Spleen (tissue), 11 donors: Measurements from ENCODE around the gene HOXB6. TPM values are rescaled to one million over a fixed set of nuclear protein-coding genes. Genes with fewer than 3 reads are reported as not detected.

Source experiments
- DNase-seq: peaks from one replicate; pipeline ENCODE4 v3.0.0-alpha.2; 2020
- H3K27ac ChIP-seq, 8 donors: fragments of 200-600 bp; sonication (generic) in 7 of 8; 1 replicate in 4 of 8; 2 replicates in 4 of 8; pipeline versions ENCODE4 v1.5.0 to v1.8.0; 2016 to 2021; ENCODE audit warnings: inconsistent platforms in 4 of 8, mild to moderate bottlenecking in 4 of 8, moderate library complexity in 1 of 8
- H3K27me3 ChIP-seq, 7 donors: fragments of 200-600 bp; sonication (generic) in 6 of 7; replicated peaks in 1 of 7; 1 replicate in 4 of 7; 2 replicates in 3 of 7; pipeline versions ENCODE4 v1.5.0 to v1.8.0; 2016 to 2021; ENCODE audit warnings: inconsistent platforms in 3 of 7, mild to moderate bottlenecking in 1 of 7
- H3K36me3 ChIP-seq, 6 donors: fragments of 200-600 bp; sonication (generic) in 5 of 6; 1 replicate in 4 of 6; 2 replicates in 2 of 6; pipeline versions ENCODE4 v1.5.0 to v1.8.0; 2016 to 2021; ENCODE audit warnings: inconsistent platforms in 2 of 6
- H3K4me1 ChIP-seq, 6 donors: fragments of 200-600 bp; sonication (generic) in 5 of 6; 1 replicate in 3 of 6; 2 replicates in 3 of 6; pipeline versions ENCODE4 v1.5.0 to v1.8.0; 2016 to 2021; ENCODE audit warnings: inconsistent platforms in 3 of 6
- H3K4me3 ChIP-seq, 8 donors: fragments of 200-600 bp; sonication (generic) in 7 of 8; 1 replicate in 4 of 8; 2 replicates in 4 of 8; pipeline versions ENCODE4 v1.5.0 to v1.8.0; 2016 to 2021; ENCODE audit warnings: inconsistent platforms in 4 of 8, mild to moderate bottlenecking in 4 of 8, moderate library complexity in 2 of 8
- H3K9me3 ChIP-seq, 8 donors: fragments of 200-600 bp; sonication (generic) in 7 of 8; 1 replicate in 4 of 8; 2 replicates in 4 of 8; pipeline versions ENCODE4 v1.5.0 to v1.8.0; 2016 to 2021; ENCODE audit warnings: inconsistent platforms in 4 of 8
- CTCF ChIP-seq, 11 experiments: fragments of 200-600 bp in 7 of 11; fragments of 450-650 bp in 4 of 11; sonication (generic) in 4 of 11; IDR thresholded peaks in 8 of 11; conservative IDR thresholded peaks in 3 of 11; 1 replicate in 7 of 11; 2 replicates in 4 of 11; pipeline versions ENCODE4 v1.4.0 to v1.8.0; 2016 to 2021; ENCODE audit warnings: antibody characterized with exemption in 11 of 11, inconsistent platforms in 4 of 11, mild to moderate bottlenecking in 1 of 11
- POLR2A ChIP-seq, 3 donors: fragments of 450-650 bp; IDR thresholded peaks; one replicate each; pipeline ENCODE4 v1.5.1; 2017; ENCODE audit warnings: antibody characterized with exemption in 3 of 3, mild to moderate bottlenecking in 1 of 3
- POLR2AphosphoS5 ChIP-seq, 3 donors: sonication (generic); formaldehyde crosslinking; IDR thresholded peaks; one replicate each; pipeline ENCODE4 v1.5.1; 2017; ENCODE audit warnings: antibody characterized with exemption in 3 of 3
- WGBS, 5 donors: extraction: QIAGEN DNeasy Blood & Tissue Kit in 3 of 5; methylation state at CpG; one replicate each; pipeline versions ENCODE4 v1.1.5 to v1.1.7; 2013 to 2018; 5-methylcytosine and 5-hydroxymethylcytosine counted together
- intact Hi-C: fragments of 100-400 bp; cut with DNase I; formaldehyde crosslinking; loops from one replicate; pipeline ENCODE4 v1.15.0; 2023; ENCODE audit warnings: low total_unique reads
- microRNA-seq, 3 donors: library from miRNA; unstranded; fragments of <30 nt; microRNA quantifications; one replicate each; pipeline versions ENCODE4 to v1.1.0, GENCODE V29; 2019 to 2020
- polyA plus RNA-seq, 3 donors: library from polyadenylated mRNA; stranded (reverse); fragments of 200-250 nt; gene quantifications; one replicate each; pipeline ENCODE4 v1.2.1, GENCODE V29; 2013
- small RNA-seq, 4 donors: library from RNA; depleted of rRNA; stranded (forward); fragments of <200 nt; gene quantifications; one replicate each; pipeline ENCODE3, GENCODE V24; 2016
- total RNA-seq, 7 donors: library from RNA; depleted of rRNA in 3 of 7; stranded (reverse); fragments of >200 nt in 3 of 7; fragmentation: NEBNext Ultra II Directional in 4 of 7; extraction: Animal tissue kit (Norgen Biotek cat#: 25700) in 4 of 7; gene quantifications; one replicate each; pipeline versions ENCODE4 v1.1.0 to v1.2.1, GENCODE V29; 2016 to 2021
- donor health status: healthy with polysubstance abuse.
- donor health status: DM: no; HTN: no; CAD: no; lungs with moderate emphysema.
- donor health status: DM: no; HTN: no; CAD: no.
- donor health status: Bipolar disorder and iron deficiency.
- donor health status: healthy.
- donor health status: DM: no; HTN: no; CAD: no.
- donor health status: DM: yes; HTN: yes; CAD: no.

Gene HOXB6
- total and polyA plus RNA-seq, 10 donors: 1.2 to 4.5 (median 2.9) TPM

DNA sequence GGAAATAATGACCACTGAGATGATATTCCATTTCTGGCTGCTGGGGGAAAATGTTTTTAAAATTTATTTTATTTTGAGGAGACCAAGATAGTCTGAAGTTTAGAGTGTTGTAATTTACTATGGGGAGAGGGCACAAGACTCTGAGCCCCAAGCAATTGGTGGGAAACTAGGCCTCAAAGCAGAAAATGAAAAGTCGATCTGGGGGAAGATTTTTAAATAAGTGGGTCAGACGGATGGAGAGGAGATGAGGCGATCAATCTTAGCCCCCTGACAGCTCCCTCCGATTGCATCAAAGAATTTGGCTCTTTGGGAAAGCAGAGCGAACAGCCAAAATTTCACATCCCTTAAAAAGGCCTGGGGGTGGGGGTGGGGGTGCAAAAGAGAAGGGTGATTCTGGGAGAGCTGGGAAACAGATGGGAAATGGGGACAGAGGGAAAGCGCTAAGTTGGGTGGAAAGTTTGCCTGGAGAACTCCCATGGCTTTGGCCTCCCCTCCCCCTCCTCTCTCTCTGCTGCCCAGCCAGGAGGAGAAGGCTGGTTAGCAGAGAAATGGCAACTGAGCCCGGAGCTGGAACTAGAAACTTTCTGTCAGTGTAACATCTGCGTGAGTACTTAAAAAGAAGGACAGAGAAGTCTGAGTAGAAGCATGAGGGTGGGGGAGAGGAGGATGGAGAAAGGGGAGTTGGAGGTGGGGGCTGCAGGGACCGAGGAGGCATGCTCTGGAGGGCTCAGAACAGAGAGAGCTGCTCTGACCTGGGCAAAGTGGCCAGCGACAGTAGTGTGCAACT lies 58.5 kb downstream of the HOXB6 start:
- intact Hi-C loops: no loop called here
- DNase-seq: no peak
- Histone ChIP-seq H3K27ac (peak overlapping the region in 7 of 8 donors; percentile 55 to 94 (median 88)), H3K4me1 (peaks cover 2 to 79% (median 39%) of the 10 kb centered on the region in 6 donors), H3K27me3 (peaks cover 0 to 67% (median 33%) of the 10 kb centered on the region in 7 donors), H3K9me3 (no peaks in the 10 kb centered on the region), H3K4me3 (peak overlapping the region in 1 of 8 donors; percentile 9), H3K36me3 (peaks cover 0 to 12% (median 0%) of the 10 kb centered on the region in 6 donors)
- 54 to 62% (median 57%) methylated on average over 10 of the region's 10 CpGs for WGBS, 5 donors
- TF ChIP-seq CTCF (IDR thresholded peaks at IDR 0.05 in 8 of 11, conservative IDR thresholded peaks at IDR 0.05 in 3 of 11): no peak
- no peak for TF ChIP-seq POLR2A (IDR thresholded peaks at IDR 0.05)
- TF ChIP-seq POLR2AphosphoS5 (IDR thresholded peaks at IDR 0.05): no peak

Small RNAs within 50 kb of the gene (microRNA-seq; reads per million reads assigned to microRNA genes)
- 0.28 to 1.1 (median 0.36) reads per million in 3 donors for gene MIR196A1

Small RNAs within 50 kb of the gene (small RNA-seq; reads per million reads assigned to genes)
- gene MIR196A1: 0 to 0.14 (median 0.04) reads per million in 4 donors

Other genes with a start within 250 kb of the HOXB6 start
- 10 to 100 TPM; 11.7 to 26.5 (median 20.5) TPM for gene SKAP1, start 174.8 kb downstream of the HOXB6 start, total RNA-seq
- gene SKAP1, start 174.8 kb downstream of the HOXB6 start, polyA plus RNA-seq: 10 to 100 TPM; 11.5 to 28.9 (median 20.5) TPM
- not detected for gene HOXB1, start 74.0 kb downstream of the HOXB6 start, total RNA-seq
- gene HOXB1, start 74.0 kb downstream of the HOXB6 start, polyA plus RNA-seq: under 1 TPM in 1 of 3 donors, not detected in 2; 0.06 TPM
- gene HOXB2, start 59.9 kb downstream of the HOXB6 start, total RNA-seq: 10 to 100 TPM in 4 of 7 donors, 1 to 10 TPM in 3; 5.9 to 21.9 (median 10.2) TPM
- gene HOXB2, start 59.9 kb downstream of the HOXB6 start, polyA plus RNA-seq: 1 to 10 TPM; 7.2 to 8.2 (median 8.0) TPM
- gene HOXB4, start 26.6 kb downstream of the HOXB6 start, total RNA-seq: 1 to 10 TPM; 1.9 to 6.4 (median 3.6) TPM
- 1 to 10 TPM; 2.3 to 2.7 (median 2.4) TPM for gene HOXB4, start 26.6 kb downstream of the HOXB6 start, polyA plus RNA-seq
- 10 to 100 TPM in 4 of 7 donors, 1 to 10 TPM in 3; 6.8 to 23.1 (median 10.4) TPM for gene HOXB3, start 14.7 kb downstream of the HOXB6 start, total RNA-seq
- gene HOXB3, start 14.7 kb downstream of the HOXB6 start, polyA plus RNA-seq: 1 to 10 TPM; 3.6 to 7.8 (median 6.5) TPM
- gene HOXB5, start 11.2 kb downstream of the HOXB6 start, total RNA-seq: 1 to 10 TPM in 3 of 7 donors, under 1 TPM in 4; 0.43 to 2.6 (median 0.67) TPM
- 1 to 10 TPM in 2 of 3 donors, under 1 TPM in 1; 0.91 to 1.5 (median 1.3) TPM for gene HOXB5, start 11.2 kb downstream of the HOXB6 start, polyA plus RNA-seq
- 1 to 10 TPM; 1.3 to 3.5 (median 2.7) TPM for gene HOXB7, start 6.0 kb upstream of the HOXB6 start, total RNA-seq
- 1 to 10 TPM; 3.2 to 7.5 (median 3.3) TPM for gene HOXB7, start 6.0 kb upstream of the HOXB6 start, polyA plus RNA-seq
- not detected for gene HOXB8, start 10.3 kb upstream of the HOXB6 start, total RNA-seq
- under 1 TPM in 2 of 3 donors, not detected in 1; 0.07 to 0.14 TPM for gene HOXB8, start 10.3 kb upstream of the HOXB6 start, polyA plus RNA-seq
- gene HOXB9, start 21.4 kb upstream of the HOXB6 start, total RNA-seq: under 1 TPM in 2 of 7 donors, not detected in 5; 0.30 to 0.42 TPM
- under 1 TPM; 0.10 to 0.50 (median 0.50) TPM for gene HOXB9, start 21.4 kb upstream of the HOXB6 start, polyA plus RNA-seq
- gene PRAC1, start 117.5 kb upstream of the HOXB6 start, total RNA-seq: not detected
- not detected for gene PRAC1, start 117.5 kb upstream of the HOXB6 start, polyA plus RNA-seq
- gene PRAC2, start 118.2 kb upstream of the HOXB6 start, total RNA-seq: not detected
- gene PRAC2, start 118.2 kb upstream of the HOXB6 start, polyA plus RNA-seq: not detected
- gene HOXB13, start 123.8 kb upstream of the HOXB6 start, total RNA-seq: not detected
- gene HOXB13, start 123.8 kb upstream of the HOXB6 start, polyA plus RNA-seq: under 1 TPM in 1 of 3 donors, not detected in 2; 0.02 TPM
- gene TTLL6, start 212.2 kb upstream of the HOXB6 start, total RNA-seq: not detected
- gene TTLL6, start 212.2 kb upstream of the HOXB6 start, polyA plus RNA-seq: under 1 TPM in 1 of 3 donors, not detected in 2; 0.04 TPM
- gene CALCOCO2, start 226.0 kb upstream of the HOXB6 start, total RNA-seq: 100 to 1,000 TPM; 113 to 167 (median 136) TPM
- 10 to 100 TPM; 30.1 to 45.7 (median 31.7) TPM for gene CALCOCO2, start 226.0 kb upstream of the HOXB6 start, polyA plus RNA-seq